Heart left ventricle (tissue), 16 donors: Measurements from ENCODE around the gene VTCN1. TPM values are rescaled to one million over a fixed set of nuclear protein-coding genes. Genes with fewer than 3 reads are reported as not detected.
"Not testable (repeated sequence)": the region's sequence is repeated elsewhere in the genome, so short reads cannot be mapped to it uniquely, and the experiment has no call there.

Experiments used
- ATAC-seq, 4 donors: fragments of 200-7000 bp; cut with Tn5 transposase; one replicate each; pipeline ENCODE4 v1.9.1; 2020 to 2022; ENCODE audit warnings: moderate library complexity in 4 of 4, mild to moderate bottlenecking in 3 of 4, moderate number of reproducible peaks in 1 of 4
- DNase-seq, 5 donors: peaks; one replicate each; pipeline ENCODE4 v3.0.0-alpha.2; 2020
- H3K27ac ChIP-seq, 12 donors: fragments of 200-600 bp; sonication (generic) in 4 of 12; one replicate each; pipeline versions ENCODE4 v1.5.0 to v1.8.0; 2016 to 2022; ENCODE audit warnings: mild to moderate bottlenecking in 2 of 12
- H3K27me3 ChIP-seq, 9 donors: fragments of 200-600 bp; sonication (generic) in 2 of 9; one replicate each; pipeline versions ENCODE4 v1.5.1 to v1.8.0; 2016 to 2022; ENCODE audit warnings: mild to moderate bottlenecking in 3 of 9
- H3K36me3 ChIP-seq, 9 donors: fragments of 200-600 bp; sonication (generic) in 2 of 9; one replicate each; pipeline versions ENCODE4 v1.5.0 to v1.8.0; 2018 to 2022; ENCODE audit warnings: mild to moderate bottlenecking in 2 of 9
- H3K4me1 ChIP-seq, 12 donors: fragments of 200-600 bp; sonication (generic) in 4 of 12; one replicate each; pipeline versions ENCODE4 v1.5.0 to v1.8.0; 2016 to 2022; ENCODE audit warnings: mild to moderate bottlenecking in 3 of 12
- H3K4me3 ChIP-seq, 12 donors: fragments of 200-600 bp; sonication (generic) in 4 of 12; one replicate each; pipeline versions ENCODE4 v1.5.0 to v1.8.0; 2017 to 2022; ENCODE audit warnings: mild to moderate bottlenecking in 9 of 12, moderate library complexity in 4 of 12
- H3K9me3 ChIP-seq, 12 donors: fragments of 200-600 bp; sonication (generic) in 4 of 12; one replicate each; pipeline versions ENCODE4 v1.5.0 to v1.8.0; 2016 to 2022; ENCODE audit warnings: mild to moderate bottlenecking in 1 of 12
- POLR2A ChIP-seq, 2 donors: fragments of 450-650 bp; IDR thresholded peaks; one replicate each; pipeline ENCODE4 v1.6.1; 2017; ENCODE audit warnings: antibody characterized with exemption in 2 of 2, mild to moderate bottlenecking in 2 of 2, moderate library complexity in 2 of 2
- WGBS, 4 donors: extraction: QIAGEN DNeasy Blood & Tissue Kit in 2 of 4; methylation state at CpG; one replicate each; pipeline versions ENCODE4 v1.1.5 to v1.1.7; 2013 to 2018; 5-methylcytosine and 5-hydroxymethylcytosine counted together
- intact Hi-C, 10 donors: fragments of 100-400 bp; cut with DNase I; formaldehyde crosslinking; loops; one replicate each; pipeline versions ENCODE4 v1.11.1 to v1.14.2; 2022
- long read RNA-seq, 3 donors: library from polyadenylated mRNA; unstranded; transcript quantifications; one replicate each; pipeline ENCODE4 v2.0.0, GENCODE V29; 2020 to 2021
- polyA plus RNA-seq, 2 donors: library from polyadenylated mRNA; stranded (reverse); fragments of 200-250 nt; gene quantifications; one replicate each; pipeline ENCODE4 v1.2.3, GENCODE V29; 2013
- total RNA-seq, 9 donors: library from RNA; depleted of rRNA in 2 of 9; stranded (reverse); fragments of >200 nt in 2 of 9; fragmentation: NEBNext Ultra II Directional in 3 of 9; extraction: Animal tissue kit (Norgen Biotek cat#: 25700) in 3 of 9; gene quantifications; one replicate each; pipeline versions ENCODE4 v1.1.0 to v1.2.4, GENCODE V29; 2016 to 2023
- TF ChIP-seq, protein P1 (sequence below), 12 donors: fragments of 200-600 bp; sonication (generic) in 4 of 12; IDR thresholded peaks; one replicate each; pipeline versions ENCODE4 v1.5.0 to v1.8.0; 2018 to 2022; ENCODE audit warnings: antibody characterized with exemption in 12 of 12, mild to moderate bottlenecking in 5 of 12
- donor health status: ischemic (EF 13 %, LVEDD 7.1; RV severe dilation, severe dysfunction).
- donor health status: healthy with polysubstance abuse.
- donor health status: DM: no; HTN: yes; CAD: no.
- donor health status: DM: no; HTN: no; CAD: no.
- donor health status: ischemic (EF 25% LVEDD 6.9; RV normal size, moderate dysfunction).
- donor health status: ischemic (EF 25% LVEDD 5.7; RV mildly dilated, moderate dysfunction).
- donor health status: healthy.
- donor health status: DM: yes; HTN: yes; CAD: no.
- donor health status: ischemic (EF 35%, LVEDD 5.7; RV mildly dilated, moderate dysfunction).
- donor health status: nonischemic (EF 11% LVEDD 7.7; RV severe dilation, severe dysfunction).
- donor health status: DM: yes; HTN: yes; CAD: no.
- donor health status: PGD.
- donor health status: ischemic (EF 29% LVEDD 5.4; RV normal size, mild dysfunction).
- donor health status: nonischemic (EF 23%, LVEDD 6.1; RV moderate dilation, normal function).

Gene VTCN1, protein sequence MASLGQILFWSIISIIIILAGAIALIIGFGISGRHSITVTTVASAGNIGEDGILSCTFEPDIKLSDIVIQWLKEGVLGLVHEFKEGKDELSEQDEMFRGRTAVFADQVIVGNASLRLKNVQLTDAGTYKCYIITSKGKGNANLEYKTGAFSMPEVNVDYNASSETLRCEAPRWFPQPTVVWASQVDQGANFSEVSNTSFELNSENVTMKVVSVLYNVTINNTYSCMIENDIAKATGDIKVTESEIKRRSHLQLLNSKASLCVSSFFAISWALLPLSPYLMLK
- total RNA-seq (under 1 TPM in 2 of 9 donors, not detected in 7; 0.09 to 0.16 TPM), polyA plus RNA-seq (not detected)
- long read RNA-seq, donor 1 = 0 reads
- long read RNA-seq, donor 2 = 0 reads
- long read RNA-seq, donor 3 = 0 reads

DNA sequence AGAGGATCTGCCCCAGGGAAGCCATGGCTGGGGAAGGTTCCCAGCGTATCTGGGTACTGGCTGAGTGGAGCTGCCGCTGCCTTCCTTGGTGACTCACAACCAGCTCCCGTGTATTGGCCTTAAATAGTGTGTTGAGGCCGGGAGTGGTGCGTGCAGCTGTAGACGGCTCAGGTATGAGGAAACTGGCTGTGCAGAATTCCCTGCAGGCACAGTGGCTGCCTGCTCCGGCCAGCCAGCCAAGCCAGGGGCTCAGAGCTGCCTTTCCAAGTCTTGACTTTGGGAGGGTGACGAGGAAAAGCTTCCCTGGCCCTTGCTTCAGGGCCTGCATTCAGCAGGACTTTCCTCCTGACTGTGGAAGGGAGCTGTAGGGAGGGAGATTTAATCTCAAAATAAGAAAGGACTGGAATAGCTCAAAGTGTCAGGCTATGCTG, at the start of gene VTCN1:
Gene VTCN1 (minus strand): TSS at position 97 of the 431 bp plus-strand sequence. CDS start 72 bp downstream, at position 25.
- Histone ChIP-seq H3K9me3 (no peaks in the 10 kb centered on the region), H3K27me3 (peaks cover 0 to 10% (median 0%) of the 10 kb centered on the region in 9 donors), H3K4me3 (no peak within 1 kb of the TSS), H3K4me1 (peaks cover 0 to under 1% (median 0%) of the 10 kb centered on the region in 12 donors), H3K27ac (no peak within 1 kb of the TSS), H3K36me3 (no peaks in the 10 kb centered on the region)
- ATAC-seq (no peak), DNase-seq (no peak)
- TF ChIP-seq POLR2A (IDR thresholded peaks at IDR 0.05) = no peak
- TF ChIP-seq, protein P1, sequence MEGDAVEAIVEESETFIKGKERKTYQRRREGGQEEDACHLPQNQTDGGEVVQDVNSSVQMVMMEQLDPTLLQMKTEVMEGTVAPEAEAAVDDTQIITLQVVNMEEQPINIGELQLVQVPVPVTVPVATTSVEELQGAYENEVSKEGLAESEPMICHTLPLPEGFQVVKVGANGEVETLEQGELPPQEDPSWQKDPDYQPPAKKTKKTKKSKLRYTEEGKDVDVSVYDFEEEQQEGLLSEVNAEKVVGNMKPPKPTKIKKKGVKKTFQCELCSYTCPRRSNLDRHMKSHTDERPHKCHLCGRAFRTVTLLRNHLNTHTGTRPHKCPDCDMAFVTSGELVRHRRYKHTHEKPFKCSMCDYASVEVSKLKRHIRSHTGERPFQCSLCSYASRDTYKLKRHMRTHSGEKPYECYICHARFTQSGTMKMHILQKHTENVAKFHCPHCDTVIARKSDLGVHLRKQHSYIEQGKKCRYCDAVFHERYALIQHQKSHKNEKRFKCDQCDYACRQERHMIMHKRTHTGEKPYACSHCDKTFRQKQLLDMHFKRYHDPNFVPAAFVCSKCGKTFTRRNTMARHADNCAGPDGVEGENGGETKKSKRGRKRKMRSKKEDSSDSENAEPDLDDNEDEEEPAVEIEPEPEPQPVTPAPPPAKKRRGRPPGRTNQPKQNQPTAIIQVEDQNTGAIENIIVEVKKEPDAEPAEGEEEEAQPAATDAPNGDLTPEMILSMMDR (IDR thresholded peaks at IDR 0.05) = no peak
- 75 to 90% (median 82%) methylated on average over 8 of the region's 8 CpGs for WGBS, 4 donors
- intact Hi-C loops = no loop called here

DNA sequence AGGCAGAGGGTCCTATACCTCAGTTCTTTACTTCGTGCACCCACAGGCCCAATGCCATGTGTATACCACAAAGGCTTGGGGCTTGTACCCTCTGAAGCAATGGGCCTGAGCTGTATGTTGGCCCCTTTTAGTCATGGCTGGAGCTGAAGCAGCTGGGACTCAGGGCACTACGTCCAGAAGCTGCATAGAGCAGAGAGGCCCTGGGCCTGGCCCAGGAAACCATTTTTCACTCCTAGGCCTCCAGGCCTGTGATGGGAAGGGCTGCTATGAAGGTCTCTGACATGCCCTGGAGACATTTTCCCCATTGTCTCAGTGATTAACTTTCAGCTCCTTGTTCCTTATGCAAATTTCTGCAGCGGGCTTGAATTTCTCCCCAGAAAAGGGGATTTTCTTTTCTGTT, 48.1 kb upstream of the VTCN1 start:
- Histone ChIP-seq H3K4me1 (no peaks in the 10 kb centered on the region), H3K4me3 (no peak overlapping the region), H3K27me3 (no peaks in the 10 kb centered on the region), H3K36me3 (no peaks in the 10 kb centered on the region), H3K9me3 (peaks cover 0 to 11% (median 0%) of the 10 kb centered on the region in 12 donors), H3K27ac (no peak overlapping the region)
- intact Hi-C loops = no loop called here
- no peak for DNase-seq
- 86 to 91% (median 89%) methylated on average over 3 of the region's 3 CpGs for WGBS, 4 donors
- no peak for ATAC-seq
- TF ChIP-seq, protein P1 (IDR thresholded peaks at IDR 0.05) = no peak
- no peak for TF ChIP-seq POLR2A (IDR thresholded peaks at IDR 0.05)

DNA sequence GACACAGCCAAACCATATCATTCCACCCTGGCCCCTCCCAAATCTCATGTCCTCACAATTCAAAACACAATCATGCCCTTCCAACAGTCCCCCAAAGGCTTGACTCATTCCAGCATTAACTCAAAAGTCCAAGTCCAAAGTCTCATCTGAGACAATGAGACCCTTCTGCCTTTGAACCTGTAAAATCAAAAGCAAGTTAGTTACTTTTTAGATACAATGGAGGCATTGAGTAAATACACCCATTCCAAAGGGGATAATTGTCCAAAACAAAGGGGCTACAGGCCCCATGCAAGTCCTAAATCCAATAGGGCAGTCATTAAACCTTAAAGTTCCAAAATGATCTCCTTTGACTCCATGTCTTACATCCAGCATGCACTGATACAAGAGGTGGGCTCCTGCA, 47.3 kb upstream of the VTCN1 start:
- ATAC-seq, intact Hi-C loops, H3K36me3 ChIP-seq, DNase-seq, H3K27me3 ChIP-seq, H3K4me3 ChIP-seq, H3K4me1 ChIP-seq, H3K27ac ChIP-seq: not testable (repeated sequence)
- peaks cover 0 to 11% (median 0%) of the 10 kb centered on the region in 12 donors for H3K9me3 ChIP-seq

DNA sequence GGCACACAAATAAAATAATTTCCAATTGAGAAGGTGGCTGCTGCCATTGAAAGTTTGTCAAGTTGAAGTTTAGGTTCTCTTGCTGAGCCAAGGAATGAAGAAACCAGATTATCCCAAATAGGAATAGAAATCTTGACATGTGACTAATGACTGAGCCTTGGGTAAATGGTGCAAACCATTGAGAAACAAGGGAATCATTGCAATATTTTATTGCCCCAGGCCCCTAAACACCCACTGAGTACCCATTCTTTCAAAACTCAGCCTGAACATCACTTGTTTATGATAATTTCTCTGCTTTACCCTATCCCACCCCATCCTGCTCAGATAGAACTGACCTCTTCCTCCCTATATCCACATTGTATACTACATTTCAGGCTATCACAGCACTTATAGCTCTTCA, 46.6 kb upstream of the VTCN1 start:
- Histone ChIP-seq H3K4me3 (no peak overlapping the region), H3K27ac (no peak overlapping the region), H3K27me3 (no peaks in the 10 kb centered on the region), H3K36me3 (no peaks in the 10 kb centered on the region), H3K4me1 (no peaks in the 10 kb centered on the region), H3K9me3 (peaks cover 0 to 11% (median 0%) of the 10 kb centered on the region in 12 donors)
- no peak for DNase-seq
- no peak for ATAC-seq
- intact Hi-C loops = no loop called here
- TF ChIP-seq, protein P1 (IDR thresholded peaks at IDR 0.05) = no peak
- no peak for TF ChIP-seq POLR2A (IDR thresholded peaks at IDR 0.05)
